Raji (cell line): Measurements from ENCODE around the gene C15orf40.

ENCODE experiments used
- POLR2A ChIP-seq: IDR thresholded peaks from 2 replicates; pipeline ENCODE4 v1.6.1; 2011; ENCODE audit warnings: low read depth, low read length, control low read depth; ENCODE audit not compliant: insufficient read depth

C15orf40 gene

GRCh38 chr15:83010709-83011270 is 649 bp downstream of the C15orf40 start:
- TF ChIP-seq POLR2A = no peak

DNA sequence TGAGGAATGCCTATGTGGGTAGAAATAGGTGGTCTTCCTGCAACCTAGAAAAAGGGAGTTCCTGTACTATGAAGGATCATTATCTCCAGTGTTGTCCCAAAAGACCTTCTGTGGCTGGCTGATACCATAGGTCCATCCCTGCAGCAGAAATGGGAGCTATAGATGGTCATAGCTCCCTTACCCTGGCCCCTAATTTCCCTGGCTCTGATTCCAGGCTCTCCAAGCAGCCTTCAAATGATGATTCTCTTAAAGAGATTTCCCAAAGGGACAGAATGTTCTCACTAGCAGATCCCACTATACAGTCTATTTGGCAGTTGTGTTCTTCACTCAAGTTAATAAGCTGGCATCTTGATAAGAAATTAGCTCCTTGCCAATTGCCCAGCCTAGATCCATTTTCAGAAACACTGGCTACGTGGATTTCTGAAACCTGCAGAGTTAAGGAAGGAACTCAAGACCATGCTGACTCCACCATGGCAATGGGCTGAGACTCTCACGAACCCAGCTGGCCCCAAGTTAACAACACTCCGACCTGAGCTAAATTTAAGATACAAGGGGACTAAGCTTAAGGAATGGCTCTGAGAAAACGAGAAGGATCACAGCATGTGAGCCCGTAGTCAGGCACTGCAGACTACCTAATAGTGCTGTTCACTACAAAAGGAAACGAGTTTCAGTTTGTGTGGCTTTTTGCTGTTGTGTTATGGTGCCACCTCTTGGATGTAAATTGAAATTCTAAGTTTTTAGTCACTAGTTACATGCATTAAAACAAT is 11.4 kb downstream of the C15orf40 start:
- TF ChIP-seq POLR2A = peak; percentile 32; the same call in 1 of the 2 replicates

DNA sequence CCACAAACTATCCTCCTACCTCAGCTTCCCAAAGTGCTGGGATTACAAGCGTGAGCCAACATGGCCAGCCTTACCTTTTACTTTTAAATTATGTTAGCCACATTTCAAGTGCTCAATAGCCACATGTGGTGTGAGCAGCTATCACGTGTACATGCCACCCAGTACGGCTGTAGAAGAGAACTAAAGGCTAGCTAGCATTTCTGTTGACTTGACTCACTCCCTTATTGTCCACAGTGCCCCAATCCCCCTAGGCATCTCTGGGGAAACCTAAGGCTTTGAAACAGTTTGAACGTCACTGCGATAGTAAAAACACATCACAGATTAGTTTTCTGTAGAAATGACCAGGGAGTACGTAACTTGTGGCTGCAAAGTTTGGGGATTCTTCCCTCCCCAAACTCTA is 12.0 kb downstream of the C15orf40 start:
- TF ChIP-seq POLR2A = no peak

- TF ChIP-seq POLR2A = no peak
Measured at GRCh38 chr15:82995938-82996337, 15.5 kb downstream of the C15orf40 start.

GRCh38 chr15:82995076-82995475 is 16.4 kb downstream of the C15orf40 start:
- TF ChIP-seq POLR2A = no peak

DNA sequence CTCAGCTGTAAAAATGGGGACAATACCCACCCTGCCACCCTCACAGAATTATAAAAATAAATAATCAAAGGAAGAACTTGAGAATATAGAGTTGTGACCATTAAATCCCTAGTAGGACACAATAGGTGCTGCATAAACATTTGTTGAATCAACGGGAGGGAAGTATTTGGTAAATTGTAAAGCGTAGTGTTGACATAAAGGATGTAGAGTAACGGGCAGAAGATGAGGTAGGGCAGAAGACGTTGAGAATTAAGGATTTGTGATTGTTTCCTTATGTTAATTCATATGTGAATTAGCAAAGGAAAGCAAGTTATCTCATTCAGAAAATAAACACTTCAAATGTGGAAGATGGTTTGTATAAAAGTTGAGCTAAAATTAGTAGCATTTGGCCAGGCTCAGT is 18.3 kb downstream of the C15orf40 start:
- TF ChIP-seq POLR2A = no peak

DNA sequence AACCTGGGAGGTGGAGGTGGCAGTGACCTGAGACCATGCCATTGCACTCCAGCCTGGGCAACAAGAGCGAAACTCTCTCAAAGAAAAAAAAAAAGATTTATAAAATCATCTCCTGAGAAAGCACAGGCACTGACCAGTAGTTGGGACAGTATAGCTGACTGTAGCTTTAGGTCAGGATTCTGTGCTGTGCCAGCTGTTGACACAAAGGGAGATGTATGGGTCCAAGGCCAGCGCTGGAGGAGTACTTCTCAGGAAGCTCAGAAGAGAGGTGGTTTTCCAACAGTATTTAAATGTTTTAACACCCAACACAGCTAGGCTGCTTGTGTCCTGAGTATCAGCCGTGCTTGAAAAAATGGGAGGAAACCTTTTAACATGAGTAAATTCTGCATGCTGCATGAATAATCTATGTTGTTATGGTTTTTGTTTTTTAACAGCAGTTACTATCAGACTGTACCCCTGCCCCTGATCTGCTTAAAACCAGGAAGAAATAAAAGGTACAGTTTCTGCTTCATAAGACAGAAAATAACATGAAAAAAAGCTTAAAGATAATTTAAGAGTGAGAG is 18.9 kb downstream of the C15orf40 start:
- no peak for TF ChIP-seq POLR2A

- no peak for TF ChIP-seq POLR2A
Measured at GRCh38 chr15:82986442-82986780, 25.0 kb downstream of the C15orf40 start.

DNA sequence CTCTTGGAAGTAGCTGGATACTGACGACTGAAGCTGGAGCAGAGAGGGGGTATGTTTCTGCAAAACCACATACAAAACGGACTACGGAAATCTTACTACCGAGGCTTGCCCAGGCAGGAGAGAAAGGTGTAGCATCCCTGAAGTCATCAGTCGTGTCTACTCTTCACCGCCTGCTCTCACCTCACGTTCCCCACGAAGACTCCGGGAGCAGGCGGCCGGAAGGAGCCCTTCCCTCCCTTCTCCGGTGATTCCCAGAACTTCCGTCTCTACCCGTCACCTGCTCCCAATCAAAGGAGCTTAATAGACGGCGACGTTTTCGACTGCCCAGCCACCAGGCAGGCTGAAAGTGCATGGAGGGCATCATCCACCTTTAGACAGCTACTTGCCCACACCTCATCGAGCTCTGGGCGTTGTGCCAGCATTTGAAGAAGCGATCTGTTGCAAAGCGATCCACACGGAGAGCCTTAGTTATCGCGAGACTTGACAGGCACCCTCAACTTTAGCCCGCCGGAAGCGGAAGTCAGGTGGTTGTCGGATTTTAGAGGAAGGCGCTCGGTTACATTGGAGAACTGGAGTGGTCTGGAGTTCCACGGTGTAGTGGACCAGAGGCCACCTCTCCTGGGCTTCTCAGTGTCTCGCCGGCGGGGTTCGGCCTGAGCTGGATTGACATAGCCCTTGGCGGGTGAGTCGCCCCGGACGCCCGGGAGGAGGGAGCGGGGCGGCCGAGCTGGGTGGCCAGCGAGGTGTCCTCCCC is 25.6 kb downstream of the C15orf40 start, which contains the start of gene RAMAC:
RAMAC (plus strand) TSS at position 523 of the 754 bp plus-strand sequence. CDS start 2,809 bp downstream, outside the sequence.
- TF ChIP-seq POLR2A = peak; percentile 77

DNA sequence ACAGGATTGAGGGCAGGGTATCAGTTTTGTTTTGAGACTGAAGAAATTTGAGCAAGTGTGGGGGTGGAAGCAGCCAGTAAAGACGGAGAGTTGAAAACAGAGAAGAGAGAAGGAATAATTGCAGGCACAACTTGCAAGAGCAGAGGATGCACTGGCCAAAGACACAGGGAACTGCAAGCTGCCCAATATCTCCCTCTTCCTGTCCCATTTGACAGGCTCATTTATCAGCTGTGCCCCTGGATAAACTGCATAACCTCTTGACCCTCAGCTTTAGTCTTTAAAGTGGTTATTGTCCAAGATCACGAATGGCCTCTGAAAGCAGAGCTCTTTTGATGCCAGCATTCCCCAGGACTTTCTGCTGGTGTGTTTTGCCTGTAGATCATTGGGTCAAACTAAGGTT is 30.5 kb downstream of the C15orf40 start:
- TF ChIP-seq POLR2A = no peak

DNA sequence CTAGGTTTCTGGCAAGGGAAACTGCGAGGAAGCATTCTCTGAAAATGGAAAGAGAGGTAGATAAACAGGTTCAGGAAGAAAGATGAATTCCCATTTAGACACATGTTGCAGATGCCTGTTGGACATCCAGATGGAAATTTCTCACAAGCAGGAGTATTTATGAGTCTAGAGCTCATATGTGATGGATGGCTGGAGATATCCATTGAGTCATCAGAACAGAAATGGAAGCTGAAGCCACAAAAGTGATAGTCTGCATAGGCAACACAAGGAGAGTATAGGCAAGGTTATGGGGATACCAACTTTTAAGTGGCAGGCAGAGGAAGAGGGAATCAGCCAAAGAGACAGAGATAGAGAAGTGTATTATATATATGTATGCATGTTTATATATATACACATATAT is 31.7 kb downstream of the C15orf40 start:
- no peak for TF ChIP-seq POLR2A

GRCh38 chr15:82978438-82978837 is 33.0 kb downstream of the C15orf40 start:
- no peak for TF ChIP-seq POLR2A

DNA sequence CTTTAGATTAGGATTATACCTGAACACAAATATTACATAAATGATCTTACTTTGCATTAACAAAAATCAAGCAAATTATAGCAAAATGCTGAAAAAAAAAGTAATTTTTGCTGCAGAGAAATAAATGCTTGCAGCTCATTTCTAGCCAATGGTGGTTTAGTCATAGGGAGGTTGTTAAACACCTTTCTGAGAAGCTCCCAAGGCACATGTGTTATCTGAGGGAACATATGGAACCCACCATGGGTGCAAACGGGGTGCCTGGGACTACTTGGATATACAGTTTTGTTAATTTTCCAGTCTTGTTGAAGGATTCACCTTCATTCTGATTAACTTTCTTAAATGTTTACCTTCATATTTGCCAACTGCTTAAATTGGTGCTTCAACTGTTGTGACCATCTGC is 34.4 kb downstream of the C15orf40 start:
- TF ChIP-seq POLR2A = no peak

- TF ChIP-seq POLR2A = no peak
Measured at GRCh38 chr15:82972990-82973389, 38.4 kb downstream of the C15orf40 start.

DNA sequence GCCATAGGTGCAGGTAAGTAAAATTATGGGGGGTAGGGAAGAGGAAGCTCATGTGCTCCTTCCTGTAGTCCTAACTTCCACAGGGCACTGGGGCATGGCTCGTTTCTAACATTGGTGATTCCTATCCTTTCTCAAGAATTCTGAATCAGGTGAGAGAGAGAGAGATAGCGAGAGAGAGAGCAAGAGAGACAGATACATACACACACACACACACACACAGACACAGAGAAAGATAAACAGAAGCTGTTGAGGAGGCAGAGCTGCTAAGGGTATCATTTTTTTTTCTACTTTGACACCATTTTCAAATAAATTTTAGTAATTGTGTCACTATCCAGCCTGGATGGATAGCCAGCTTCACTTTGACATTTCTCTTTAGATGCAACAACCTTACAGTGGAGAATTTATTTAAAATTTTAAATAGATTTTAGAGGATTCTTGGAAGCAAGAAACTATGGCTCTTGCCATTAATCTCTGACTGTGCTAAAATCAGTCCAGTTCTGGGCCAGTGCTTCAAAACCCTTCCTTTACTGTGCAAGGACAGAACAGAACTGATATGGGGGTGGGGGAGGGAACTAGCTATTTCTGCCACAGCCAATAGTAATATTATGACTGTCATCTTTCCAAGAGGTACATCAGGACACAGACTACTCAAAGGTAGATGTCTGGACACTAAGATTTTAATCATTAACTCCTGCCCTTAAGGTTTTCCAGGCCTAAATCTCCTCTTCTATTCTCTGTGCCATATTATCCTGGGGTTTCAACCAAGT is 40.0 kb downstream of the C15orf40 start:
- no peak for TF ChIP-seq POLR2A
